H1 (cell line): ENCODE measurements around the gene GALE.

Experiments used
- GABPA ChIP-seq: IDR thresholded peaks from 2 replicates; pipeline ENCODE4 v1.6.1; 2011; ENCODE audit warnings: mild to moderate bottlenecking, low read length, moderate library complexity, borderline replicate concordance; ENCODE audit not compliant: insufficient read depth
- MAFK ChIP-seq: IDR thresholded peaks from 2 replicates; pipeline ENCODE4 v1.6.1; 2012; ENCODE audit warnings: low read depth, mild to moderate bottlenecking, improper control_type of control experiment, low read length
- POLR2A ChIP-seq, 2 experiments: IDR thresholded peaks; 1 replicate in 1 of 2; 2 replicates in 1 of 2; pipeline ENCODE4 v1.6.1; 2011; ENCODE audit warnings: low read depth in 2 of 2, low read length in 2 of 2, mild to moderate bottlenecking in 2 of 2; ENCODE audit errors: control extremely low read depth in 1 of 2
- SP4 ChIP-seq: IDR thresholded peaks from 2 replicates; pipeline ENCODE4 v1.6.1; 2012; ENCODE audit warnings: low read length, inconsistent platforms
- TAF1 ChIP-seq: IDR thresholded peaks from 2 replicates; pipeline ENCODE4 v1.6.1; 2011; ENCODE audit warnings: mild to moderate bottlenecking, low read depth, low read length

GRCh38 chr1:23843644-23844043, 43.1 kb upstream of the GALE start:
- TF ChIP-seq SP4 (no peak), TAF1 (no peak), MAFK (no peak), GABPA (no peak), POLR2A (IDR thresholded peaks at IDR 0.05; ENCODE audit: control extremely low read depth in 1 of 2, low read depth in 2 of 2, low read length in 2 of 2) (no peak)
